HepG2 (cell line): ENCODE data around the gene ZBTB32. TPM values are rescaled to one million over a fixed set of nuclear protein-coding genes. Genes with fewer than 3 reads are reported as not detected.

Source experiments
- CREBL2 ChIP-seq: sonication (generic); formaldehyde crosslinking; IDR thresholded peaks from 2 replicates; pipeline ENCODE4 v1.8.1; 2023; ENCODE audit warnings: missing genetic modification reagents, mild to moderate bottlenecking, borderline replicate concordance
- DNMT3B ChIP-seq: conservative IDR thresholded peaks from 2 replicates; pipeline ENCODE4 v1.6.1; 2016; ENCODE audit warnings: missing biosample characterization, control low read depth
- DR1 ChIP-seq: sonication (generic); formaldehyde crosslinking; IDR thresholded peaks from 2 replicates; pipeline ENCODE4 v1.8.0; 2021; ENCODE audit warnings: mild to moderate bottlenecking, missing genetic modification reagents, inconsistent platforms
- GMEB1 ChIP-seq: sonication (generic); formaldehyde crosslinking; IDR thresholded peaks from 2 replicates; pipeline ENCODE4 v1.5.1; 2020; ENCODE audit warnings: missing genetic modification reagents, mild to moderate bottlenecking, borderline replicate concordance
- HMG20A ChIP-seq: IDR thresholded peaks from 2 replicates; pipeline ENCODE4 v1.6.1; 2016; ENCODE audit warnings: borderline replicate concordance
- PLRG1 ChIP-seq: fragments of 450-650 bp; conservative IDR thresholded peaks from 2 replicates; pipeline ENCODE4 v1.6.1; 2016
- POGK ChIP-seq: sonication (generic); formaldehyde crosslinking; conservative IDR thresholded peaks from 2 replicates; pipeline ENCODE4 v1.8.0; 2022; ENCODE audit warnings: mild to moderate bottlenecking, moderate library complexity, missing genetic modification reagents
- SAFB2 ChIP-seq: sonication (generic); formaldehyde crosslinking; IDR thresholded peaks from 2 replicates; pipeline ENCODE4 v1.5.1; 2020; ENCODE audit warnings: missing genetic modification reagents, low read depth, mild to moderate bottlenecking, borderline replicate concordance
- TBL1XR1 ChIP-seq: fragments of 150-350 bp; IDR thresholded peaks from 2 replicates; pipeline ENCODE4 v1.6.1; 2014; ENCODE audit warnings: borderline replicate concordance, low read length; ENCODE audit not compliant: partially characterized antibody
- TFDP1 ChIP-seq: IDR thresholded peaks from 2 replicates; pipeline ENCODE4 v1.6.1; 2016; ENCODE audit warnings: missing compliant biosample characterization, missing genetic modification reagents, borderline replicate concordance
- ZFY ChIP-seq: sonication (generic); formaldehyde crosslinking; IDR thresholded peaks from 2 replicates; pipeline ENCODE4 v1.4.0; 2020; ENCODE audit warnings: missing genetic modification reagents
- ZNF18 ChIP-seq: sonication (generic); formaldehyde crosslinking; IDR thresholded peaks from 2 replicates; pipeline ENCODE4 v1.8.0; 2022; ENCODE audit warnings: mild to moderate bottlenecking, missing genetic modification reagents; ENCODE audit not compliant: insufficient replicate concordance
- ZNF276 ChIP-seq: sonication (generic); formaldehyde crosslinking; IDR thresholded peaks from 2 replicates; pipeline ENCODE4 v1.4.0; 2020; ENCODE audit warnings: mild to moderate bottlenecking, low read depth, missing genetic modification reagents
- ZNF292 ChIP-seq: sonication (generic); formaldehyde crosslinking; IDR thresholded peaks from 2 replicates; pipeline ENCODE4 v1.8.1; 2022; ENCODE audit warnings: mild to moderate bottlenecking, low read depth, missing genetic modification reagents, borderline replicate concordance
- ZNF296 ChIP-seq: sonication (generic); formaldehyde crosslinking; conservative IDR thresholded peaks from 2 replicates; pipeline ENCODE4 v1.5.0; 2020; ENCODE audit warnings: mild to moderate bottlenecking, missing genetic modification reagents
- ZNF333 ChIP-seq: sonication (generic); formaldehyde crosslinking; IDR thresholded peaks from 2 replicates; pipeline ENCODE4 v1.4.0; 2020; ENCODE audit warnings: mild to moderate bottlenecking, missing genetic modification reagents, borderline replicate concordance
- polyA plus RNA-seq, 8 experiments: library from polyadenylated mRNA; depleted of rRNA in 3 of 8; stranded (reverse) in 7 of 8; unstranded in 1 of 8; fragments of >200 nt; fragmentation: Illumina TruSeq in 4 of 8; extraction: Trizol in 4 of 8; gene quantifications; 2 replicates each; pipeline versions ENCODE4 v1.2.1 to v1.2.3, GENCODE V29; 2011 to 2016; ENCODE audit warnings: low read depth in 4 of 8, missing spikeins in 1 of 8, mixed read lengths in 1 of 8; ENCODE audit not compliant: insufficient read depth in 1 of 8
- total RNA-seq, 5 experiments: library from RNA; depleted of rRNA; stranded (reverse); fragments of >200 nt; fragmentation: Illumina TruSeq; extraction: Trizol; gene quantifications; 2 replicates each; pipeline ENCODE4 v1.2.3, GENCODE V29; 2016; ENCODE audit warnings: low read depth in 1 of 5
- TF ChIP-seq, protein P1 (sequence below): sonication (generic); formaldehyde crosslinking; IDR thresholded peaks from 2 replicates; pipeline ENCODE4 v1.8.1; 2023; ENCODE audit warnings: mild to moderate bottlenecking, missing genetic modification reagents

ZBTB32 gene
- total and polyA plus RNA-seq, 2 of the 13 experiments (the other 11 are each of a cell fraction or from before 2014, with no cell fraction given), result not detected

- TF ChIP-seq, protein P1, sequence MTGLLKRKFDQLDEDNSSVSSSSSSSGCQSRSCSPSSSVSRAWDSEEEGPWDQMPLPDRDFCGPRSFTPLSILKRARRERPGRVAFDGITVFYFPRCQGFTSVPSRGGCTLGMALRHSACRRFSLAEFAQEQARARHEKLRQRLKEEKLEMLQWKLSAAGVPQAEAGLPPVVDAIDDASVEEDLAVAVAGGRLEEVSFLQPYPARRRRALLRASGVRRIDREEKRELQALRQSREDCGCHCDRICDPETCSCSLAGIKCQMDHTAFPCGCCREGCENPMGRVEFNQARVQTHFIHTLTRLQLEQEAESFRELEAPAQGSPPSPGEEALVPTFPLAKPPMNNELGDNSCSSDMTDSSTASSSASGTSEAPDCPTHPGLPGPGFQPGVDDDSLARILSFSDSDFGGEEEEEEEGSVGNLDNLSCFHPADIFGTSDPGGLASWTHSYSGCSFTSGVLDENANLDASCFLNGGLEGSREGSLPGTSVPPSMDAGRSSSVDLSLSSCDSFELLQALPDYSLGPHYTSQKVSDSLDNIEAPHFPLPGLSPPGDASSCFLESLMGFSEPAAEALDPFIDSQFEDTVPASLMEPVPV (CRISPR knock-in tag), result no peak
- TF ChIP-seq ZNF333 (CRISPR knock-in tag) (no peak), ZNF18 (CRISPR knock-in tag) (no peak), DR1 (CRISPR knock-in tag) (no peak; the same call in 1 of the 2 replicates), POGK (CRISPR knock-in tag) (no peak), PLRG1 (no peak), SAFB2 (CRISPR knock-in tag) (no peak), GMEB1 (CRISPR knock-in tag) (peak; percentile 28; the same call in 1 of the 2 replicates), TBL1XR1 (no peak), ZNF276 (CRISPR knock-in tag) (no peak), CREBL2 (CRISPR knock-in tag) (no peak), DNMT3B (CRISPR knock-in tag) (no peak), ZFY (CRISPR knock-in tag) (no peak; the same call in 1 of the 2 replicates), TFDP1 (CRISPR knock-in tag) (no peak), HMG20A (CRISPR knock-in tag) (no peak), ZNF292 (no peak), ZNF296 (CRISPR knock-in tag) (no peak)
These were observed 15.2 kb downstream of the ZBTB32 start (continued) for GRCh38 chr19:35719402-35720162.
